Mesenteric fat pad (tissue), 1 donor: Measurements from ENCODE around the gene GPBP1. TPM values are rescaled to one million over a fixed set of nuclear protein-coding genes. Genes with fewer than 3 reads are reported as not detected.
"Not testable (repeated sequence)": the region's sequence is repeated elsewhere in the genome, so short reads cannot be mapped to it uniquely, and the experiment has no call there.

Source experiments
- DNase-seq: peaks from one replicate; pipeline ENCODE4 v3.0.0-alpha.2; 2020; ENCODE audit warnings: low spot score
- total RNA-seq: library from RNA; stranded (reverse); fragmentation: NEBNext Ultra II Directional; extraction: Animal tissue kit (Norgen Biotek cat#: 25700); gene quantifications from one replicate; pipeline ENCODE4 v1.2.1, GENCODE V29; 2021
- donor health status: DM: yes; HTN: yes; CAD: no.

The GPBP1 gene
- total RNA-seq, 1 donor from 2014 or later = 52.8 TPM

DNA sequence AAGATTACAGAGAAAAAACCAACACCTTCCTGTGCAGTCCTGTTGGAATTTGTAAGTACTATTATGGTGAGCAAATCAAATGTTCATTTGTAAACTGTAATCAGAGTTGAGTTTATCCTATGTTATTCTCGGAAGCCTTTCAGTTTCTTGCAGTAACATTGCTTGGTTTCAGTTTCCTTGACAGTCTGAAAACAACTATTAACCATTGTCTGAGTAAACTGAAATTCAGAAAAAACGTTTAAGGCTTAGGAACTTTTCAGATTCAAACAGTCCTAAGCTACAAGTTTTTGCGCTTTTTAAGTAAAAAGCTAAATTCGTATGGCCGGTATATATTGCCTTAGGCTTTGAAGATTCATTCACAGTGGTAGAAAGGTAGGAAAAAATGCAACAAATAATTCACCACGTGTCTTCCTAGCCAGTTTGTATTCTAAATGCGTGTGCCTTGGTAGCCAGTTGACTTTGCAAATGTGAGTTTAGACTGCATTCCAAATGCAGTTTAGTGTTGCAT, 2.5 kb downstream of the GPBP1 start:
- no peak for DNase-seq

DNA sequence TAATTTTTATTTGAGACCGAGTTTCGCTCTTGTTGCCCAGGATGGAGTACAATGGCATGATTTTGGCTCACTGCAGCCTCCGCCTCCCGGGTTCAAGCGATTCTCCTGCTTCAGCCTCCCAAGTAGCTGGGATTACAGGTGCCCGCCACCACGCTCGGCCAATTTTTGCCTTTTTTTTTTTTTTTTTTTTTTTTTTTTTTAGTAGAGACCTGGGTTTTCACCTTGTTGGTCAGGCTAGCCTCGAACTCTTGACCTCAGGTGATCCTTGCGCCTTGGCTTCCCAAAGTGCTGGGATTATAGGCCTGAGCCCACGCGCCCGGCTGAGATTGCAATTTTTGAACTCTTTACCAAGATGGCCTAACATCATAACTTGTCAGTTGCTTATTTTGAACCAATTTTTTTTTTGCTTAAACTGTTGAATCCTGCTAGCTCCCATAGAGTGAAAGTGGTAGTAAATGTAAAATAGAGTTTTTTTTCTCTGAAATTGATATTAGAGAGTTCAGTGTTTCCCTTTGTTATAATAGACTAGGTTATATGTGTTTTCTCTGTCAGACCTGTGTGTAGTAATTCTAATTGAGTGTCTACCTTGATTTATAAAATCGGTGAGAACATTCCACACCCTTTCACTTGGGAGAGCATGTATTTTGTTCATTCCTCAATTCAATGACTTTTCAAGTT, 3.8 kb downstream of the GPBP1 start:
- no peak for DNase-seq

DNA sequence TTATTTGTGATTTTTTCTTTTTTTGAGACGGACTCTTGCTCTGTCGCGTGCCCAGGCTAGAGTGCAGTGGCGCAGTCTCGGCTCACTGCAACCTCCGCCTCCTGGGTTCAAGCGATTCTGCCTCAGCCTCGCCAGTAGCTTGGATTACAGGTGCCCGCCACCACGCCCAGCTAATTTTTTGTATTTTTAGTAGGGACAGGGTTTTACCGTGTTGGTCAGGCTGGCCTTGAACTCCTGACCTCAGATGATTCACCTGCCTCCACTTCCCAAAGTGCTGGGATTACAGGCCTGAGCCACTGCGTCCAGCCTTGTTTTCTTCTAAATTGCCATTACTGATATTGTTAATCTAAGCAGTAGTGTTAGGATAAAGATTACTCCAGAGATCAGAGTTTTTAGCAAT, 4.4 kb downstream of the GPBP1 start:
- not testable (repeated sequence) for DNase-seq

DNA sequence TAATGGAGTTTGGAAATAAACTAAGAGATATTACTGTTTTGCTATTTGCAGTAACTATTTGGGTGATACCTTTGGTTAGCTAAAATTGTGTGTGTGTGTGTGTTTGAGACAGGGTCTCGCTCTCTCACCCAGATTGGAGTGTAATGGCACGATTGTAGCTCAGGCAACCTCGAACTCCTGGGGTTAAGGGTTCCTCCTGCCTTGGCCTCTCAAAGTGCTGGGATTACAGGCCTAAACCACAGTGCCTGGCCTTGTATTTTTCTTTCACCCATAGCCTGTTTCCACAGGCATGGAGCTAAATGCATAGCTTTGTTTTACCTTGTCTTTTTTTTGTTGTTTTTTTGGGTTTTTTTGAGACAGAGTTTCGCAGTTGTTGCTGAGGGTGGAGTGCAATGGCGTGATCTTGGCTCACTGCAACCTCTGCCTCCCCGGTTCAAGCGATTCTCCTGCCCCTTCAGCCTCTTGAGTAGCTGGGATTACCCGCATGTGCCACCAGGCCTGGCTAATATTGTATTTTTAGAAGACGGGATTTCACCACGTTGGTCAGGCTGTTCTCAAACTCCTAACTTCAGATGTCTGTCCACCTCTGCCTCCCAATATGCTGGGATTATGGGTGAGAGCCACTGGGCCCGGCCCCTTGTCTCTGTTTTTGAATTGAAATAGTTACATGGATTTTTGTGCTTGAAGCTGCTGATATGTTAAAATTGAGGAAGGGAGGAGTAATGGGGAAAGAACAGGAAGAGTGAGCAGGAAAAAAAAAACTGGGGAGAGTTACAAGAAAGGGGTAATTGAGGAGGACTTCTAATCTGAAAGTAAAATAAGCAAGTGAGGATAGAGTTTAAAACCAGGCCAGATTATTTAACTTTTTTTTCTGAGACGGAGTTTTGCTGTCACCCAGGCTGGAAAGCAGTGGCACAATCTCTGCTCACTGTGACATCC, 5.7 kb downstream of the GPBP1 start:
- no peak for DNase-seq

DNA sequence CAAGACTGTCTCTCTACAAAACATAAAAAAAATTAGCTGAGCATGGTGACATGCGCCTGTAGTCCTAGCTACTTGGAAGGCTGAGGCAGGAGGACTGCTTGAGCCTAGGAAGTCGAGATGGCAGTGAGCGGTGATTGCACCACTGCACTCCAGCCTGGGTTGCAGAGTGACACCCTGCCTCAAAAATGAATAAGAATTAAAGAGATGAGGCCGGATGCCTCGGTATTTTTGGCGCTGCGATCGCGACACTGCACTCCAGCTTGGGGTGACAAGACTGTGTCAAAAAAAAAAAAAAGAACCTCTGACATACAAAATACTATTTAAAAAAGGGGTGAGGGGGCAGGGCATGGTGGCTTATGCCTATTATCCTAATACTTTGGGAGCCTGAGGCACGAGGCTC, 7.3 kb downstream of the GPBP1 start:
- no peak for DNase-seq

DNA sequence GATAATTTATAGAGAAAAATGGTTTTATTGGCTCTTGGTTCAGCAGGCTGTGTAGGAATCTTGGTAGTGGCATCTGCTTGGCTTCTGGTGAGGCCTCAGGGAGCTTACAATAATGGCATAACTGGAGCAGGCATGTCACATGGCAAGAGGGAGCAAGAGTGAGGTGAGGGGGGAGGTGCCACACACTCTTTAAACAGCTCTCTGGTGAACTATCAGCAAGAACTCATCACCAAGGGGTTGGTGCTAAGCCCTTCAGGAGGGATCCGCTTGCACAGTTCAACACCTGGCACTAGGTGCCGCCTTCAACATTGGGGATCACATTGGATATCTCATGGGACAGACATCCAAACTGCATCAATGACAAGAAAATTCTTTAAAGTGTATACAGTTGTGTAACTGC, 10.5 kb downstream of the GPBP1 start:
- DNase-seq = no peak

DNA sequence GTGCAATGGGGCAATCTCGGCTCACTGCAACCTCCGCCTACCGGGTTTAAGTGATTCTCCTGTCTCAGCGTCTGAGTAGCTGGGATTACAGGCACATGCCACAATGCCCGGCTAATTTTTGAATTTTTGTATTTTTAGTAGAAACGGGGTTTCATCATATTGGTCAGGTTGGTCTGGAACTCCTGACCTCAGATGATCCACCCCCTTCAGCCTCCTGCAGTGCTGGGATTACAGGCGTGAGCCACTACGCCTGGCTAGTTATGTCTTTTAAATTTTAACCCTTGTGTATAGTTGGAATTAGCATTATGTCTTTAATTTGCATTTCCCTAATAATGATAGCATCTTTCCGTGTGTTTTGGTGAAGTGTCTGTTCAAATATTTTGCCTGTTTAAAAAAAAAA, 11.5 kb downstream of the GPBP1 start:
- DNase-seq = no peak

DNA sequence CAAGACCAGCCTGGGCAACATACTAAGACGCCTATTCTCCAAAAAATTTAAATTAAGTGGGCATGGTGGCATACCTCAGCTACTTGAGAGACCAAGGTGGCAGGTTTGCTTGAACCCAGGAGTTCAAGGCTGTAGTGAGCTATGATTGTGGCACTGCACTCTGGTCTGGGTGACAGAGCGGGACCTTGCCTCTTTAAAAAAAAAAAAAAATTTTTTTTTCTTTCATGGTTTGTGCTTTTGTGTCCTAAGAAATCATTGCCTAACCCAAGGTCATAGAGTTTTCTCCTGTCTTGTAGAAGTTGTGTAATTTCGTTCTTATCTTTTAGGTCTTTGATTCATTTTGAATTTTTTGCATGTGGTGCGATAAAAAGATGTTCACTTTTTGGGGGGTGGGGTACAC, 12.3 kb downstream of the GPBP1 start:
- DNase-seq = no peak

DNA sequence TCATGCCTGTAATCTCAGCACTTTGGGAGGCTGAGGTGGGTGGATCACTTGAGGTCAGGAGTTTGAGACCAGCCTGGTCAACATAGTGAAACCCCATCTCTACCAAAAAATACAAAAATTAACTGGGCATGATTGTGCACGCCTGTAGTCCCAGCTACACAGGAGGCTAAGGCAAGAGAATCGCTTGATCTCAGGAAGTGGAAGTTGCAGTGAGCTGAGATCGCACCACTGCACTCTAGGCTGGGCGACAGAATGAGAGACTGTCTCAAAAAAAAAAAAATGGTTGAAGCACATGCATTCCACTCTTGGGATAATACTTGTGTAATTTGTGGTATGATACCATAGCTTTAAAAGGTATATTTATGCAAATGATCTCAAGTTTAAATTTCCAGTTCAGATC, 14.1 kb downstream of the GPBP1 start:
- DNase-seq = not testable (repeated sequence)

DNA sequence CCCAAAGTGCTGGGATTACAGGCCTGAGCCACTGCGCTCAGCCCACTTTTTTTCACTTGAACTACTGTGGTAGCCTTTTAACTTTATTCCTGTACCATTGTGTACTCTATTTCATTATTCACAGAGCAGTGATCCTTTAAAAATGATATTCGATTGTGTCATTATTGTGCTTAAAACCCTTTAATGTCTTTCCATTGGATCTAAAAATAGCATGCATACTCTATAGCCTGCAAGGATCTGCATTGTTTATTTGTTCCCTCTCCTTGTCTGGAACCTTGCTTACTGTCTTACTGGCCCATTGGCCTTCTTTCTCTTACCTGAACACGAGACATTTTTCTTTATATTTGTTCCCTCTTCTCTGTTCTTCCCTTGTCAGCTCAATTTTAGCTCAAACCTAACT, 15.7 kb downstream of the GPBP1 start:
- DNase-seq = no peak

DNA sequence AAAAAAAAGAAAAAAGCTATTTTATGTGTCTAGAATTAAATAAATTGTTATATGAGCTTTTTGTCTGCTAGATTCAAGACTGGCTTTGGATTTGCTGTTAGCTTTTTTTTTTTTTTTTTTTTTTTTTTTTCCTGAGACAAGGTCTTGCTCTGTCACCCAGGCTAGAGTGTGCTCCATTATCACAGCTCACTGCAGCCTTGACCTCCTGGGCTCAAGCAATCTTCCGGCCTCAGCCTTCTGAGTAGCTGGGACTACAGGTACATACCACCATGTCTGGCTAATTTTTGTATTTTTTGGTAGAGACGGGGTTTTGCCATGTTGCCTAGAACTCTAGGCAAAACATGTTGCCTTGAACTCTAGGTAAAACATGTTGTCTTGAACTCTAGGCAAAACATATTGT, 16.7 kb downstream of the GPBP1 start:
- no peak for DNase-seq

DNA sequence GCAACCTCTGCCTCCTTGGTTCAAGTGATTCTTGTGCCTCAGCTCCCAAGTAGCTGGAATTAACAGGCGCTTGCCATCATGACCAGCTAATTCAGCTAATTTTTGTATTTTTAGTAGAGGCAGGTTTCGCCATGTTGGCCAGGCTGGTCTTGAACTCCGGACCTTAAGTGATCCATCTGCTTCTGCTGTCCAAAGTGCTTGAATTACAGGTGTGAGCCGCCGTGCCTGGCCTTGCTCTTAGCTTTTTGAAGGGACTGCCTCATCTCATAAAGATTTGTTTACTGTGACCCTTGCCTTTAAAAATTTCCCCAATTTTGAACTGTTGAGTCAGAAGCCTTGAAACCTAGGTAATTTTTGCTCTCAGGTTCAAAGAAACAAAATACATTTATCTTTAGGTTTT, 17.3 kb downstream of the GPBP1 start:
- no peak for DNase-seq

DNA sequence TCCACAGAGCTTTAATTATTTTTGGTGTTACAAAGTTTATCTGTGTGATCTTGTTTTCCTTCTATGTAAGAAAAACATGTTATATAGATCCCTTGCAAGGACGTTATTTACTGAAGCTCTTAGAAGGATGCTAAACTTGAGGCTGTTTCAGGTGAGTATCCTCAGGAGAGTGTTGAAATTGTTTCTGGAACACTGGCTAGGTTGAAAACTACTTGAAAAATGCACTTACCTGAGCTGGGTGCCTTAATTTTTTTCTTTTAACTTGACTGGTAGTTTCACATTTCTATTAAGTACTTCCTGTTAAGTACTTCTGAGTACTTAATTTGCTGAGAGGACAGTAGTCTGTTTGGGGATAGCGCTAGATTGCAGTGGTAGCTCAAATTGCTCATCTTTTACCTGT, 18.1 kb downstream of the GPBP1 start:
- DNase-seq = no peak

DNA sequence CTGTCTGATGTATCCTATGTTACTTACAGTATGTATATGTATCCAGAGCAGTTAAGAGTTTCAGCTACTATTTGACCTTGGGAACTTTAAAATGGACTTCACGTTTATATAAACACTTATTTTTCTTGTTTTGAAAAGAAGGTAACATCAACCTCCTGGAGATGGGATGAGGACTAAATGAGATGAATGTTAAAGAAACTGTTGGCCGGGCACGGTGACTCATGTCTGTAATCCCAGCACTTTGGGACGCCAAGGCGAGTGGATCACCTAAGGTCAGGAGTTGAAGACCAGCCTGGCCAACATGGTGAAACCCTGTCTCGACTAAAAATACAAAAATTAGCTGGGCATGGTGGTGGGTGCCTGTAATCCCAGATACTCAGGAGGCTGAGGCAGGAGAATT, 19.0 kb downstream of the GPBP1 start:
- DNase-seq = not testable (repeated sequence)

DNA sequence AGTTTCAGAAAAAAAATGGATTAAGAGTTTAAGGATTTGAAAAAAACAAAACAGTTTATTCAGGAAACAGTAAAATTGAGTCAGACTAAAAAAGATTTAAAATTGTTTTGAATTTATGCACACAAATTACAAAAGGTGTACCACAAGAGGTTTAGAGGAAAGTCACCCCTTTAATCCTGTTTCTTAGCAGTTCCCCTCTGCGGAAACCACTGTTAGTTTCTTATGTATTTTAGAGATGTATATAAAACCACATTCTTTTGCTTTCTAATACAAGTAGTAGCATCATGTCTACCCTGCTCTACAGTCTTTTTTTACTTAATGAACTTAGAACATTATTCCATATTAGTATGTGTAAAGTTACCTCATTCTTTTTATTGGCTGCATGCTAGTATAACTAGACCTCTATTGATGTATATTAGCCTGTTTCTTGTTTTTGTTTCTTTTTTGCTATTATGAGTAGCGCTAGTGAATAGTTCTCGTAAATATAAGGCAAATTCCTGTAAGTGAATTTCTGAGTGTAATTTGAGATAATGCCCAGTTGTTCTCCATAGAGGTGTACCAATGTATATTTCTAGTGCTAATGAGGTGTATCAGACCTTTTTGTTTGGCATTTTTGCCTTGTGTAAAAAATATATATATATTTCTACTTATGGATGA, 20.0 kb downstream of the GPBP1 start:
- DNase-seq = no peak

DNA sequence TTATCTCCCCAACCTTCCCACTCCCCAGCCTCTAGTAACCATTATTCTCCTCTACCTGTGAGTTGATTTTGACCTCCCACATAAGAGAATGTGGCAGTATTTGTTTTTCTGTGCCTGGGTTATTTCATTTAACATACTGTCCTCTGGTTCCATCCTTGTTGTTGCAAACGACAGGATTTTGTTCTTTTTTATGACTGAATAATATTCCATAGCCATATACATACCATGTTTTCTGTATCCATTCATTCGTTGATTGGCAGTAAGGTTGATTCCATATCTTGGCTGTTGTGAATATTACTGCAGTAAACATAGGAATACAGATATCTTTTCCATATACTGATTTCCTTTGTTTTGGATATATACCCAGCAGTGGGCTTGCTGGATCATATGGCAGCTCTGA, 20.8 kb downstream of the GPBP1 start:
- no peak for DNase-seq

DNA sequence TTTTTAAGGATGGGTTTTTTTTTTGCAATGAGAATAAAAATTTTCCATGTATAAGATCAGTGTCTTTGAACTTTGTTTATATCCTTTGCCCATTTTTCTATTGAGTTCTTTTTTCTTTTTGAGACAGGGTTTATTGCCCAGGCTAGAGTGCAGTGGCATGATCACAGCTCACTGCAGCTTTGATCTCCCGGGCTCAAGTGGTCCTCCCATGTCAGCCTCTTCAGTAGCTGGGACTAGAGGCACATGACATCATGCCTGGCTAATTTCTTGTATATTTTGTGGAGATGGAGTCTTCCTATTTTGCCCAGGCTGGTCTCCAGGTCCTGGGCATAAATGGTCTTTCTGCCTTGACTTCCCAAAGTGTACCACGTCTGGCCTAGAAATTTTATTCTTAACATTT, 21.2 kb downstream of the GPBP1 start:
- no peak for DNase-seq

DNA sequence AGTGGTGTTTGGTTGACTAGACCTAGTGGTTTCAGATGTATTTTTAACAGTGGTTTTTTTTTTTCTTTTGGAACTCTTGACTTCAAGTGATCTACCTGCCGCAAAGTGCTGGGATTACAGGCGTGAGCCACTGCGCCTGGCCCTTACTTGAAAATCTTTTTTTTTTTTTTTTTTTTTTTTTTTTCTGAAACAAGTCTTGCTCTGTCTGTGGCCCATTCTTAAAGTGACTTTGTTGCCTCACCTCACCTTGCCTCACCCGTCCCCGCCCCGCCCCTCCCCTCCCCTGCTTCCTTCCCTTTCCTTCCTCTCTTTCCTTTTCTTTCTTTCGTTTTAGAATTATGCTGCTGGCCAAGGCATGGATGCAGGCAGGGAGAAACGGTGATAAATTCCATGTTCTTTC, 26.0 kb downstream of the GPBP1 start:
- DNase-seq = no peak

DNA sequence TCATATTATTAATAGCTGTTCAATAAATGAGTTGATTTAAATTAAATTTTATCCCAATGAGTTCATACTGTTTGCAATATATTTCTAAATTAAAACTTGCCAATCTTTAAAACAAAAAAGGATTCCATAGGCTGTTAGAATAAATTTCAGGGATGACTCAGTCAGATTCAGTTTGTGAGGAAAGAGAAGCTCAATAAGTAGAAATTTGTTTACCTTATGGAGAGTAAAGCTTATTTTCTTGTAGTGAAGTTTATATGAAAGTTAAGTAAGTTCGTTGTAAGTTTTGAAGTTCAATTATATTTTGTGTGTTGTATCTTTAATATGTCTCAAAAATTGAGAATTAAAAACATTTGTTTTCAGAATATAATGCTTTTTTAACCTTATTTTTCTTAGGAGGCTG, 29.0 kb downstream of the GPBP1 start:
- no peak for DNase-seq

DNA sequence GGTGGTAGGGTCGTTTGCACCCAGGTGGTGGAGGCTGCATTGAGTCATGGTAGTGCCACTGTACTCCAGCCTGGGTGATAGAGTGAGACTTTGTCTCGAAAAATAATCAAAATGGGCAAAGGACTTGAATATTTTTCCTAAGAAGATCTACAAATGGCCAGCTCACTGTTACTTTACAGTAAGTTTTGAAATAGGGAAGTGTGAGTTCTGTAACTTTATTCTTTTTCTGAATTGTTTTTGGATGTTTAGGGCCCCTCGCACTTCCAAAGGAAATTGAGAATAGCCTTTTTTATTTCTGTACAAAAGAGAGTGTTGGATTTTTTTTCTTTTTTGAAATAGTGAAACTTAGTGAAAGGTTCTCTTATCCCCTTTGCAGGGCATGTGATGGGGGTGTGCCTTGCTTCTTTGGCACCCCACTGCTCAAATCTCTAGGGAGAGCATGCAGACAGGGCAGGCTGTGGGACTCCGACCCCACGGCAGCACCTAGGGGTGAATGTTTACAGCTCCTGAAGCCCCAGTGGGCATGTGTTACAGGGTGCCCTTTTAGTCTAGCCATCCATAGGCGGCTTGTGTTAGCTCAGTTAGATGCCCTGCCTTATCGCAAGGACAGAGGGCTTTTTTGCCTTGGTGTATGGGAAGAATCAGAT, 33.3 kb downstream of the GPBP1 start:
- DNase-seq = no peak

DNA sequence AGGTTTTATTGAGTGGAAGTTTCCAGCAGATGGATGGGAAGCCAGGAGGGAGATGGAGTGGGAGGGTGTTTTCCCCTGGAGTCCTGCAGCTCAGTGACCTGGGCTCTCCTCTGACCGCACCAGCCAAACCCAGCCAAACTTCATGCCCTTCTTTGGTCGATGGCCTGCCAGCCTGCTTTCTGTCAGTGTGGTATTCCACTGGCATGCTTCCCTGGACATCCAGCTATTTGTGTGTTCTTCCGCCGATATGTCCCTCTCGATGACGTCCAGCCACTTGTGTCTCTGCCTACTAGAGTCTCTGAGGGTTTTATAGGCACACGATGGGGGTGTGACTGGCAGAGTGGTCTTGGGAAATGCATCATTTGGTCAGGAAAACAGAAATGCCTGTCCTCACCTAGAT, 33.8 kb downstream of the GPBP1 start:
- no peak for DNase-seq
